Lower lobe of right lung (tissue), 2 donors: Measurements from ENCODE around the gene TMEFF2. TPM values are rescaled to one million over a fixed set of nuclear protein-coding genes. Genes with fewer than 3 reads are reported as not detected.

Source experiments
- ATAC-seq, 2 donors: fragments of 200-7000 bp; cut with Tn5 transposase; one replicate each; pipeline ENCODE4 v1.9.1; 2020 to 2022; ENCODE audit warnings: mild to moderate bottlenecking in 2 of 2, moderate library complexity in 2 of 2
- DNase-seq: peaks from one replicate; pipeline ENCODE4 v3.0.0-alpha.2; 2020
- H3K27ac ChIP-seq: fragments of 200-600 bp; one replicate; pipeline ENCODE4 v1.8.0; 2022
- H3K27me3 ChIP-seq: fragments of 200-600 bp; one replicate; pipeline ENCODE4 v1.8.0; 2022; ENCODE audit warnings: low read depth
- H3K36me3 ChIP-seq: fragments of 200-600 bp; one replicate; pipeline ENCODE4 v1.8.0; 2022; ENCODE audit warnings: mild to moderate bottlenecking
- H3K4me1 ChIP-seq: fragments of 200-600 bp; one replicate; pipeline ENCODE4 v1.8.0; 2022
- H3K4me3 ChIP-seq: fragments of 200-600 bp; one replicate; pipeline ENCODE4 v1.8.0; 2022; ENCODE audit warnings: mild to moderate bottlenecking
- H3K9me3 ChIP-seq: fragments of 200-600 bp; one replicate; pipeline ENCODE4 v1.8.0; 2022
- CTCF ChIP-seq: fragments of 200-600 bp; IDR thresholded peaks from one replicate; pipeline ENCODE4 v1.8.0; 2022; ENCODE audit warnings: antibody characterized with exemption, mild to moderate bottlenecking
- intact Hi-C: fragments of 100-400 bp; cut with DNase I; formaldehyde crosslinking; loops from one replicate; pipeline ENCODE4 v1.11.0; 2022
- total RNA-seq: library from RNA; stranded (reverse); fragmentation: NEBNext Ultra II Directional; extraction: Animal tissue kit (Norgen Biotek cat#: 25700); gene quantifications from one replicate; pipeline ENCODE4 v1.2.1, GENCODE V29; 2021
- donor health status: DM: no; HTN: yes; CAD: no; lungs with severe emphysema.

TMEFF2 gene
- total RNA-seq, 1 donor from 2014 or later, result not detected

GRCh38 chr2:192196421-192197194, 1.9 kb upstream of the TMEFF2 start:
- TF ChIP-seq CTCF, result no peak
- peak overlapping the region; percentile 57 for H3K4me3 ChIP-seq
- peaks cover 77% of the 10 kb centered on the region for H3K27me3 ChIP-seq
- H3K4me1 ChIP-seq, result peaks cover 29% of the 10 kb centered on the region
- DNase-seq (no peak), ATAC-seq (no peak)
- no peaks in the 10 kb centered on the region for H3K36me3 ChIP-seq
- intact Hi-C loops, result no loop called here
- H3K9me3 ChIP-seq, result no peaks in the 10 kb centered on the region
- no peak overlapping the region for H3K27ac ChIP-seq

- Histone ChIP-seq H3K27me3 (peaks cover 84% of the 10 kb centered on the region), H3K36me3 (no peaks in the 10 kb centered on the region), H3K27ac (no peak overlapping the region), H3K4me3 (peak overlapping the region; percentile 57), H3K9me3 (no peaks in the 10 kb centered on the region), H3K4me1 (peaks cover 29% of the 10 kb centered on the region)
- TF ChIP-seq CTCF, result no peak
- peak; percentile 49 to 67 for ATAC-seq
- peak; percentile 45 for DNase-seq
- intact Hi-C loops, result no loop called here
These were observed 1.1 kb upstream of the TMEFF2 start for GRCh38 chr2:192195548-192196418.

GRCh38 chr2:192194265-192194865, 368 bp downstream of the TMEFF2 start:
- Histone ChIP-seq H3K36me3 (no peaks in the 10 kb centered on the region), H3K4me1 (peaks cover 29% of the 10 kb centered on the region), H3K4me3 (peak overlapping the region; percentile 57), H3K9me3 (no peaks in the 10 kb centered on the region), H3K27ac (no peak overlapping the region), H3K27me3 (peaks cover 79% of the 10 kb centered on the region)
- ATAC-seq (peak; percentile 48 to 56), DNase-seq (peak; percentile 38)
- TF ChIP-seq CTCF, result no peak
- intact Hi-C loops, result no loop called here

GRCh38 chr2:192190474-192190873, 4.3 kb downstream of the TMEFF2 start:
- Histone ChIP-seq H3K36me3 (no peaks in the 10 kb centered on the region), H3K4me3 (no peak overlapping the region), H3K9me3 (no peaks in the 10 kb centered on the region), H3K27ac (no peak overlapping the region), H3K27me3 (peaks cover 57% of the 10 kb centered on the region), H3K4me1 (peaks cover 16% of the 10 kb centered on the region)
- intact Hi-C loops, result no loop called here
- TF ChIP-seq CTCF, result peak; percentile 33
- ATAC-seq (no peak), DNase-seq (no peak)

- Histone ChIP-seq H3K4me3 (no peak overlapping the region), H3K9me3 (no peaks in the 10 kb centered on the region), H3K36me3 (no peaks in the 10 kb centered on the region), H3K27ac (no peak overlapping the region), H3K27me3 (peaks cover 24% of the 10 kb centered on the region), H3K4me1 (no peaks in the 10 kb centered on the region)
- no peak for TF ChIP-seq CTCF
- intact Hi-C loops, result no loop called here
- ATAC-seq, result no peak
- no peak for DNase-seq
These were observed 7.9 kb downstream of the TMEFF2 start for GRCh38 chr2:192186806-192187205.
